Gastroesophageal sphincter (tissue), 3 donors: Measurements from ENCODE around the gene NRP2.

Experiments used
- CTCF ChIP-seq, 4 experiments: fragments of 200-600 bp in 2 of 4; fragments of 450-650 bp in 2 of 4; sonication (generic) in 1 of 4; IDR thresholded peaks; one replicate each; pipeline ENCODE4 v1.5.1; 2017 to 2019; ENCODE audit warnings: antibody characterized with exemption in 4 of 4, mild to moderate bottlenecking in 2 of 4, moderate library complexity in 2 of 4
- EP300 ChIP-seq: sonication (generic); formaldehyde crosslinking; IDR thresholded peaks from one replicate; pipeline ENCODE4 v1.6.1; 2017; ENCODE audit warnings: antibody characterized with exemption, mild to moderate bottlenecking
- POLR2A ChIP-seq, 2 donors: fragments of 450-650 bp; IDR thresholded peaks; one replicate each; pipeline ENCODE4 v1.6.1; 2017; ENCODE audit warnings: antibody characterized with exemption in 2 of 2, mild to moderate bottlenecking in 2 of 2, moderate library complexity in 1 of 2

DNA sequence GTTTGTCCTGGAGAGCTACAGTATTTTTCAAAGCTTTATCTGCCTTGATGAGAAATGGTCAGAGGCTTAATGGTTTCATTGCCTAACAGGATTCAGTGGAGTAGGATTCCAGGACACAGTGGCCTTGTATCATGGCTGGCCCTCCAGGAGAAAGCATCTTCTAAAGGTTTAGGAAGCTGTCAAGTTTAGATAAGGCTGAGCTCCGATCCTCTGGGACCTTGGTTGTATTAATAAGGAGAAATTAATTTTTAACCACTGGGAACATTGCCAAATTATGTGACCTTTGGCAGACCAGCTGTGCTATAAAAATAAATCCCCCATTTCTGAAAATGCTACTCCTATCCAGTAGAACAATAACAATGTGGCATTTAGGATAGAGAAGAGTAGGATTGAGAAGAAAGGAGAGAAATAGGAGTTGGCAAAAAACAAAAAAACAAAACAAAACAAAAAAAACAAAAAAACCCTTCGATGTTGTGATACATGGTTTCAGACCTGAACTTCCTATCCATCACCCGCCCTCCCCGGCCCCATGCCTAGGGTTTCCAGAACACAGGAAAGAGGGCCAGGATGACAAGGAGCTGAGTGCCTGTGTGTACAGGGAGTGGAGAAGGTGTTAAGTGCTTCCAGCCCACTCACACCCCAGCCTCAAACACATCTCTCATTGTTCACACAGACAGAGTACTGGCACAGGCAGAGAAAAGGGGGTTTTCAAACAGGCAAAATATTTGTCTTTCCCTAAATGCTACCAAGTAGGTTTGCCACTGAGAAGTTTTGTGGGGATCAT lies 6.3 kb downstream of the NRP2 start:
- TF ChIP-seq CTCF (IDR thresholded peaks at IDR 0.05) = no peak
- no peak for TF ChIP-seq POLR2A (IDR thresholded peaks at IDR 0.05)
- TF ChIP-seq EP300 = no peak
